IPS DF 6.9 (cell line): ENCODE data around the gene AXIN2.

Experiments used
- DNase-seq: peaks from one replicate; pipeline ENCODE4 v3.0.0-alpha.2; 2013; ENCODE audit warnings: low read depth, low spot score
- H3K27ac ChIP-seq: one replicate; pipeline ENCODE4 v1.5.1; 2013; ENCODE audit warnings: low read length, control low read depth
- H3K27me3 ChIP-seq: 2 replicates; pipeline ENCODE4 v1.6.1; 2013; ENCODE audit warnings: mild to moderate bottlenecking, low read length; ENCODE audit not compliant: control insufficient read depth, insufficient read depth
- H3K36me3 ChIP-seq: 2 replicates; pipeline ENCODE4 v1.6.1; 2013; ENCODE audit warnings: low read length; ENCODE audit not compliant: control insufficient read depth, insufficient read depth
- H3K4me1 ChIP-seq: 2 replicates; pipeline ENCODE4 v1.6.1; 2013; ENCODE audit warnings: low read length; ENCODE audit not compliant: control insufficient read depth, insufficient read depth
- H3K4me3 ChIP-seq: 2 replicates; pipeline ENCODE4 v1.5.1; 2013; ENCODE audit warnings: mild to moderate bottlenecking, low read length
- H3K9me3 ChIP-seq: 2 replicates; pipeline ENCODE4 v1.6.1; 2013; ENCODE audit warnings: low read length, inconsistent platforms; ENCODE audit not compliant: control insufficient read depth, insufficient read depth
- WGBS: extraction: QIAGEN DNeasy Blood & Tissue Kit; methylation state at CpG from one replicate; pipeline ENCODE4 v1.1.7; 2013; ENCODE audit warnings: mixed read lengths, missing lambda C conversion rate; ENCODE audit not compliant: insufficient read length, insufficient coverage; 5-methylcytosine and 5-hydroxymethylcytosine counted together

AXIN2 gene

DNA sequence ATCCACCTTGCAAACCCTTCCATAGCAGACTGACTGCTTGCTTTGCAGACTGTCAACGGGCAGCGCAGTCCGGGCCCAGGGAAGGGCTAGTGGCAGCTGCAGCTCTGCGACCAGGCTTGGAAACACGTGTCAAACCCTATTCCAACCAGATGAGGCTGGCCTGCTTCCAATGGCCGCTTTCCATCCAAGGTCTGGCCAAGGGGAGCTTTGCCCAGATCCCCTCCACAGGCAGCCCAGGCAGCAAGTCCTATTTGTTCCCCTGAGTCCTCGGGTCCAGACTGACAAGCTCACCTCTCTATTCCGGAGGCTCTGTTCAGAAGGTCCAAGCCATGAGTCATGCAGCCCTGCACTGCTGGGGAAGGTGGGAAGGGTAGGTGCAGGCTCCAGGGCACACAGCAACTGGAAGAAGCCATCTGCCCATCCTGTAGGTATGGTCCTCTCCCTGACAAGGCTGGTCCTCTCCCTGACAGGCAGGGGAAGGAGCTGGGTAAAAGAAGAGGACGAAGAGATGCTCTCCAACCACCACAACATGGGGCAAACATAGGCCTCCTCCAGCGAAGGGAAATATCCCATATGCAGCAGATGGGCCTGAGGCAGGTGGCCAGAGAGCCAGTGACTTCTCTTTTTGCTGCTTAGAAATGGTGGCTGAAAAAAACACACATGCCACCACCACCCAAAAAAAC lies 22.6 kb upstream of the AXIN2 start:
- no peak overlapping the region for H3K27ac ChIP-seq
- H3K36me3 ChIP-seq = no peaks in the 10 kb centered on the region
- no peak for DNase-seq
- no peak overlapping the region for H3K4me3 ChIP-seq
- no CpG with 5 or more reads among the region's 10 CpGs for WGBS
- H3K4me1 ChIP-seq = peaks cover 3% of the 10 kb centered on the region; the same call in 1 of the 2 replicates
- no peaks in the 10 kb centered on the region for H3K27me3 ChIP-seq
- no peaks in the 10 kb centered on the region for H3K9me3 ChIP-seq

DNA sequence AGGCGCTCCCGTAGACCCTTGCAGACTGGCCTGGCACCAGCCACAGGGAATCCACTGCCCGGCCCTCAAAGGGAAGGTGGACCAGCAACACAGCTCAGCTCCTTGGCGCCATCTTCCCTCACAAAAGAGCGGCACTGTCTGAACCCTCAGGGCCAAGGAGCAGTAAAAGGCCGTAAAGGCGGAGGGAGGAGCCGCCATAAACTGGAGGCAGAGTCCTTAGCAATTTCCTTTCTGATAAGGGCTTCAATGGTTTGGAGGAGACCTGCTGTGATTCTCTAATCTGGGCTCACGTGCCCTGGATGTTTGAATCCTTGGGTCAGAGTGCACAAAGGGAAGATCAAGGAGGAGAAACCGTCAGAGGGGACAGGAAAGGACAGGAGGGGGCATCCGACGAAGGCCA lies 15.5 kb upstream of the AXIN2 start:
- Histone ChIP-seq H3K4me3 (no peak overlapping the region), H3K4me1 (peaks cover 3% of the 10 kb centered on the region; the same call in 1 of the 2 replicates), H3K9me3 (no peaks in the 10 kb centered on the region), H3K27ac (no peak overlapping the region), H3K36me3 (no peaks in the 10 kb centered on the region), H3K27me3 (no peaks in the 10 kb centered on the region)
- WGBS = no CpG with 5 or more reads among the region's 12 CpGs
- DNase-seq = no peak

DNA sequence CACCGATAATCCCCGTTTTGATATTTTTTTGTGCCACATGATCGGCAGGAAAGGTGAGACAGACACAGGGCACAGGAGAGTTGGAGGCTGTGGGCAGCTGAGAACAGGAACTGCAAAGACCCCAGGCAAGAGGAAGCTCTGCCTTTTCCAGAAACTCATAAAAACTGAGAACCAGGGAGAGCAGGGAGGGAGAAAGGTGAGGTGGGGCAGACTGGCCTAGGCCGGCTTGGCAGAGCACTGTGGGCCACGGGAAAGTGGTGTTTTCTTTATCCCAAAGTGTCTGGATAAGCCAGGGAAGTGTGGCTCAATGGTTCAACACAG lies 11.8 kb upstream of the AXIN2 start:
- Histone ChIP-seq H3K36me3 (no peaks in the 10 kb centered on the region), H3K4me3 (no peak overlapping the region), H3K27me3 (no peaks in the 10 kb centered on the region), H3K4me1 (peaks cover 3% of the 10 kb centered on the region; the same call in 1 of the 2 replicates), H3K9me3 (no peaks in the 10 kb centered on the region), H3K27ac (peak overlapping the region; percentile 57)
- WGBS = no CpG with 5 or more reads among the region's 5 CpGs
- no peak for DNase-seq

DNA sequence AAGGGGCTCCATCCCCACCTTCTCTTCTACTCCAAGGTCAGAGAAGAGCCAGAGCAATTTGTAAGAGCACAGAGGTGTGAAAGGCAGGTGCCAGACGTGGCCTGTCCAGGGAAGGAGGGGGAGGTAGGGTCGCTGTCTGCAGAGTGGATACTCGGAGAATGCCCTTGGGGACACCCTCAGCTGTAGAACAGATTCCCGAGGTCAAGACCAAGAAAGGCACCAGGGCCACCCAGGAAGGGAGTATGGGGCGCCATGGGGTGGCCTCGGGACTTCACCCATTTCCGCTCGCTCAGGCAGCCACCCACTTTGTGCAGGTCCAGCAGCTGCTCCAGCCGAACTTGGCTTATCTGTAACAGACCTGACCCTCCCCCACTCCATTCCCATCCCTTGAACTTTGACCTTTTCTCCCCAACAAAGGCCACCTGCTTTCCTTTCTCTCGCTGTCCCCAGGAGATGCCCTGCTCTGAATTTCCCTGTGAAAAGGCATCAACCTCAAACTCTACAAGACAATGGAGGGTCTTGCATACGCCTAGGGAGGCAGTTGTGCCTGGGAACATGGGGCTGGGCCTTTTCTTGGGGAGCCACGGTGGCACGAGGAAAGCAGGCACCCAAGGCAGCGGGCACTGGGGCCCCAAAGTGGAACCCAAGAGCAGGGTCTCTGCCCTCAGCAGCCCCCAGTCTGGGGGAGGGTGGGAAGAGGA lies 11.3 kb upstream of the AXIN2 start:
- no peaks in the 10 kb centered on the region for H3K9me3 ChIP-seq
- no CpG with 5 or more reads among the region's 14 CpGs for WGBS
- DNase-seq = peak; percentile 98
- no peaks in the 10 kb centered on the region for H3K27me3 ChIP-seq
- no peaks in the 10 kb centered on the region for H3K36me3 ChIP-seq
- H3K4me1 ChIP-seq = peaks cover 3% of the 10 kb centered on the region; the same call in 1 of the 2 replicates
- H3K4me3 ChIP-seq = no peak overlapping the region
- H3K27ac ChIP-seq = peak overlapping the region; percentile 57

DNA sequence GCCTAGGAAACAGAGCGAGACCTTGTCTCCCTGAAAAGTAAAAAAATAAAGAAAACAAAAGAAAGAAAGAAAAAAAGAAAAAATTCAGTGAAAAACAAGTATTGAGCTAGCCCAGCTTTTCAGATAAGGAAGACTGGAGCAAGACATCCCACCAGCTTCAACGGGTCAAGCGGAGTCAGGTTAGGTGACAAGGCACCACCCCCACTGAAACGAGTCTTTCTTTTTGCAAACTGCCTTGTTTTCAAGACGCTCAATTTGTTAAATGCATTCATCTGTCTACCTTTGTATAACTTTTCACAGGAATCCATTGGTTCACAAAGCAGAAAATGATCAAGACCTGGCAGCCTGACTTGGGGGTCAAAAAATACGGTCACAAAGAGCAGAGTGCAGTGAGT lies 10.7 kb upstream of the AXIN2 start:
- H3K36me3 ChIP-seq = no peaks in the 10 kb centered on the region
- H3K27me3 ChIP-seq = no peaks in the 10 kb centered on the region
- no peak overlapping the region for H3K27ac ChIP-seq
- H3K9me3 ChIP-seq = no peaks in the 10 kb centered on the region
- DNase-seq = no peak
- no peak overlapping the region for H3K4me3 ChIP-seq
- WGBS = no CpG with 5 or more reads among the region's 6 CpGs
- H3K4me1 ChIP-seq = peaks cover 3% of the 10 kb centered on the region; the same call in 1 of the 2 replicates

DNA sequence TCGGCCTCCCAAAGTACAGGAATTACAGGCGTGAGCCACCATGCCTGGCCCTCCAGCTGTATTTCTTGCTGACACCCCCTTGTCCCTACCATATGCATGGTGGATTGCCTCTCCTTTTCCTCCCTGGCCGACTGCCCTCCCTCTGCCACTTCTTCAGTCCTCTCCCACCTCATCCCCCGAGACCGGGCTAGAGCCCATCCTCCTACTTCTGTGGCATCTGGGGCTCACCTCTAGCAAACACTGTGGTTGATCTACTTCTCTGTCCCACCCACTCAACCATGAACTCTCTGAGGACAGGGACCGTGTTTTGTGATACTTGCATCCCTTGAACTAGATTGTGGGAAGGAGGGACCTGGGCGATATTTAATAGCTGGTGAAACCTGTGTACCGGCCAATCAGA lies 7.5 kb upstream of the AXIN2 start:
- H3K36me3 ChIP-seq = no peaks in the 10 kb centered on the region
- WGBS = no CpG with 5 or more reads among the region's 8 CpGs
- H3K4me3 ChIP-seq = no peak overlapping the region
- no peak overlapping the region for H3K27ac ChIP-seq
- H3K4me1 ChIP-seq = peaks cover 3% of the 10 kb centered on the region; the same call in 1 of the 2 replicates
- H3K27me3 ChIP-seq = no peaks in the 10 kb centered on the region
- no peak for DNase-seq
- H3K9me3 ChIP-seq = no peaks in the 10 kb centered on the region

DNA sequence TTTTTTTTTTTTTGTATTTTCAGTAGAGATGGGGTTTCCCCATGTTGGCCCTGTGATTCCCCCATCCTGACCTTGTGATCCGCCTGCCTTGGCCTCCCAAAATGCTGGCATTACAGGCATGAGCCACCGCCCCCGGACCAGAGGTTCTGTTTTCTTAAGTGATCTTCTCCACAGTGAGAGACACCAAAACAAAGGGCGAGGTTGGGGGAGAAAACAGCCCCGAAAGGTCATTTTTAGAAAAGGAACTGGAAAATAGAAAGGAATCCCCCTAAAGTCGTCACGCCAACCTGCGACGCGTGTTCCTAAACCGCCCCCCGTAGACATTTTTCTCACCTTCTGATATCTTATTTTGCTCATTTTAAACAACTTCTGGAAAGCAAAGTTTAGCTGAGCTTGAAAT lies 6.1 kb upstream of the AXIN2 start:
- Histone ChIP-seq H3K4me3 (no peak overlapping the region), H3K4me1 (no peaks in the 10 kb centered on the region), H3K27me3 (no peaks in the 10 kb centered on the region), H3K27ac (no peak overlapping the region), H3K36me3 (no peaks in the 10 kb centered on the region), H3K9me3 (no peaks in the 10 kb centered on the region)
- WGBS = no CpG with 5 or more reads among the region's 12 CpGs
- no peak for DNase-seq

DNA sequence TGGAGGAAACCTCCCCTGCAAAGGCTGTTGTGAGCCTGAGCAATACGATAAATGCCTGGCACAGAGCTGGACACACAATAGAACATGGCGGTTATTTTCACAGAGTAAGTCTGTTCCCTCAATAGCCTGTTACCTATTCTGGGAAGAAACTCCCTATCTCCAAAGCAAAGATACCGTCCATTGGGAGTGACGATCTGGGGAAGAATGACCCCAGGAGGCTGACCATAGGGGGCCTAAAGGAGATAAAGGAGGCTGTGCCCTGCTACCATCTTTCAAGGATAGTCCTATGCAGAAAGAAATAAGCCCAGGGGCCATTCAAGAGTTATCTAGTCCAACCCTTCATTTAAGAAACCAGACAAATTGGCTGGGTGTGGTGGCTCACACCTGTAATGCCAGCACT lies 4.1 kb upstream of the AXIN2 start:
- Histone ChIP-seq H3K4me1 (no peaks in the 10 kb centered on the region), H3K27me3 (no peaks in the 10 kb centered on the region), H3K36me3 (no peaks in the 10 kb centered on the region), H3K9me3 (no peaks in the 10 kb centered on the region), H3K27ac (no peak overlapping the region), H3K4me3 (no peak overlapping the region)
- WGBS = no CpG with 5 or more reads among the region's 4 CpGs
- no peak for DNase-seq

DNA sequence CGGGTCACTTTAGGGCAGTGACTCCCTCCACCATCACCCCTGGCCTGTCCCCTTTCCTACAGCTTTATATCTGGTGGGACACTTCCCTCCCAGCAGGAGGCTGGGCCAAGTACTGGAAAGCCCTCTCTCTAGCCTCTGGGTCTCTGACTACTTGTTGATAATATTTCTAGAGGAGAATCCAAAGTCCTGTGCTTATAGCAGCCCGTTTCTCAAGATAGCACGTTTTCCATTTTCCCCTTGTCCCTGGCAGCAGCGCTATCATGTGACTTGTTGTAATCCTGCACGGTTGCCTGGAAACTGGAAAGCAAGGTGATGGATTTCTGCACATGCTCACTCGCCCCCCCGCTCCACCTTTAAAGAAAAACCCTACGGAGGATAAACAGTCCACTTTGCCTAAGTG lies 3.3 kb upstream of the AXIN2 start:
- DNase-seq = no peak
- no peaks in the 10 kb centered on the region for H3K27me3 ChIP-seq

DNA sequence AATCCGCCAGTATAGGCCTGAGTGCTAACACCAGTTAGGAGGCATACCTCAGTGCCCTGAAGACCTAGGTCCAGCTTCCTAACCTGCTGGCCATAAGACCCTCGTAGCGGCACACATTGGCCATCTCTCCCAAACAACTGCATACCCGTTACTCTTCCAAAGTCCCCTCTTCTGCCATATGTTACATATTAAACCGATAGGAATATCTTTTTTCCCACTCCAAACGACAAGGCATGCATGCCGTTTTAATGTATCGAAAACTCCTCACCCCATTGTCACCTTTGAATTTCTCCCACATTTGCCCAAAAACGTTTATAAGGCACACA lies 721 bp upstream of the AXIN2 start:
- DNase-seq = no peak
- Histone ChIP-seq H3K27me3 (no peaks in the 10 kb centered on the region), H3K4me1 (peaks cover 5% of the 10 kb centered on the region), H3K36me3 (no peaks in the 10 kb centered on the region), H3K27ac (no peak overlapping the region), H3K4me3 (no peak overlapping the region), H3K9me3 (no peaks in the 10 kb centered on the region)
- WGBS = no CpG with 5 or more reads among the region's 9 CpGs

More for the DNA sequence above, 3.3 kb upstream of the AXIN2 start:
- H3K9me3 ChIP-seq = no peaks in the 10 kb centered on the region
- no CpG with 5 or more reads among the region's 8 CpGs for WGBS
- no peak overlapping the region for H3K27ac ChIP-seq
- H3K36me3 ChIP-seq = no peaks in the 10 kb centered on the region
- H3K4me1 ChIP-seq = no peaks in the 10 kb centered on the region
- no peak overlapping the region for H3K4me3 ChIP-seq
